Vagina (tissue), 2 donors: ENCODE results near the gene COLQ.

Source experiments
- CTCF ChIP-seq, 3 experiments: fragments of 450-650 bp in 2 of 3; fragments of 200-600 bp in 1 of 3; sonication (generic) in 1 of 3; IDR thresholded peaks; one replicate each; pipeline ENCODE4 v1.5.1; 2017 to 2019; ENCODE audit warnings: antibody characterized with exemption in 3 of 3, mild to moderate bottlenecking in 2 of 3, moderate library complexity in 2 of 3
- POLR2A ChIP-seq, 2 donors: fragments of 450-650 bp; IDR thresholded peaks; one replicate each; pipeline ENCODE4 v1.6.1; 2017; ENCODE audit warnings: antibody characterized with exemption in 2 of 2, mild to moderate bottlenecking in 2 of 2, moderate library complexity in 2 of 2
- POLR2AphosphoS5 ChIP-seq, 2 donors: sonication (generic); formaldehyde crosslinking; IDR thresholded peaks; one replicate each; pipeline ENCODE4 v1.9.0; 2017; ENCODE audit warnings: antibody characterized with exemption in 2 of 2, mild to moderate bottlenecking in 2 of 2, low read depth in 1 of 2; ENCODE audit not compliant: insufficient read depth in 1 of 2

GRCh38 chr3:15433531-15433930 is 88.0 kb downstream of the COLQ start:
- TF ChIP-seq CTCF (IDR thresholded peaks at IDR 0.05): no peak
- TF ChIP-seq POLR2AphosphoS5 (IDR thresholded peaks at IDR 0.05; ENCODE audit: insufficient read depth in 1 of 2, low read depth in 1 of 2): no peak
- no peak for TF ChIP-seq POLR2A (IDR thresholded peaks at IDR 0.05)
